MM.1S (cell line): Measurements from ENCODE around the gene ARPC1B.
"Not testable (repeated sequence)": the region's sequence is repeated elsewhere in the genome, so short reads cannot be mapped to it uniquely, and the experiment has no call there.

Experiments used
- DNase-seq: peaks from one replicate; pipeline ENCODE4 v3.0.0-alpha.2; 2015
- H2AFZ ChIP-seq: fragments of 300-600 bp; sonication (generic); 2 replicates; pipeline ENCODE4 v1.6.0; 2016; ENCODE audit warnings: antibody characterized with exemption, low read length
- H3F3A ChIP-seq: fragments of 300-600 bp; sonication (generic); 2 replicates; pipeline ENCODE4 v1.6.1; 2016; ENCODE audit warnings: mild to moderate bottlenecking, antibody characterized with exemption, low read length, moderate library complexity, mixed read lengths; ENCODE audit not compliant: insufficient read depth
- H3K27ac ChIP-seq: fragments of 300-600 bp; sonication (generic); 2 replicates; pipeline ENCODE4 v1.5.1; 2016; ENCODE audit warnings: mild to moderate bottlenecking, low read length
- H3K27me3 ChIP-seq: fragments of 300-600 bp; sonication (generic); replicated peaks from 2 replicates; pipeline ENCODE4 v1.6.0; 2016; ENCODE audit warnings: low read length; ENCODE audit not compliant: insufficient read depth
- H3K36me3 ChIP-seq: fragments of 300-600 bp; sonication (generic); replicated peaks from 2 replicates; pipeline ENCODE4 v1.6.1; 2016; ENCODE audit warnings: mild to moderate bottlenecking, low read length, mixed read lengths; ENCODE audit not compliant: insufficient read depth
- H3K4me1 ChIP-seq: fragments of 300-600 bp; sonication (generic); 2 replicates; pipeline ENCODE4 v1.6.1; 2016; ENCODE audit warnings: low read length, mixed read lengths
- H3K4me2 ChIP-seq: fragments of 300-600 bp; sonication (generic); 2 replicates; pipeline ENCODE4 v1.6.0; 2016; ENCODE audit warnings: low read depth, low read length
- H3K4me3 ChIP-seq: fragments of 300-600 bp; sonication (generic); 2 replicates; pipeline ENCODE4 v1.5.1; 2016; ENCODE audit warnings: low read length, mixed read lengths
- H3K79me2 ChIP-seq: fragments of 300-600 bp; sonication (generic); 2 replicates; pipeline ENCODE4 v1.6.1; 2016; ENCODE audit warnings: mixed run types, low read length, mixed read lengths
- H3K9ac ChIP-seq: fragments of 300-600 bp; sonication (generic); 2 replicates; pipeline ENCODE4 v1.6.1; 2016; ENCODE audit warnings: low read length, mixed read lengths
- H3K9me2 ChIP-seq: fragments of 300-600 bp; sonication (generic); replicated peaks from 2 replicates; pipeline ENCODE4 v1.6.1; 2016; ENCODE audit warnings: mild to moderate bottlenecking, low read length, mixed read lengths; ENCODE audit not compliant: insufficient read depth
- H3K9me3 ChIP-seq: fragments of 300-600 bp; sonication (generic); replicated peaks from 2 replicates; pipeline ENCODE4 v1.6.1; 2016; ENCODE audit warnings: mild to moderate bottlenecking, low read length, mixed read lengths; ENCODE audit not compliant: insufficient read depth
- H4K20me1 ChIP-seq: fragments of 300-600 bp; sonication (generic); 2 replicates; pipeline ENCODE4 v1.6.1; 2016; ENCODE audit warnings: mild to moderate bottlenecking, low read length, moderate library complexity, mixed read lengths; ENCODE audit not compliant: insufficient read depth
- CTCF ChIP-seq: fragments of 300-600 bp; sonication (generic); IDR thresholded peaks from 2 replicates; pipeline ENCODE4 v1.5.1; 2016; ENCODE audit warnings: antibody characterized with exemption, low read length, mixed read lengths
- EZH2 ChIP-seq: fragments of 300-600 bp; sonication (generic); optimal IDR thresholded peaks from 2 replicates; pipeline ENCODE3; 2017; ENCODE audit warnings: low read depth, mild to moderate bottlenecking, antibody characterized with exemption, low read length, mixed read lengths
- EZH2phosphoT487 ChIP-seq: fragments of 300-600 bp; sonication (generic); IDR thresholded peaks from 2 replicates; pipeline ENCODE4 v1.6.1; 2018; ENCODE audit warnings: antibody characterized with exemption, low read length

Gene ARPC1B

DNA sequence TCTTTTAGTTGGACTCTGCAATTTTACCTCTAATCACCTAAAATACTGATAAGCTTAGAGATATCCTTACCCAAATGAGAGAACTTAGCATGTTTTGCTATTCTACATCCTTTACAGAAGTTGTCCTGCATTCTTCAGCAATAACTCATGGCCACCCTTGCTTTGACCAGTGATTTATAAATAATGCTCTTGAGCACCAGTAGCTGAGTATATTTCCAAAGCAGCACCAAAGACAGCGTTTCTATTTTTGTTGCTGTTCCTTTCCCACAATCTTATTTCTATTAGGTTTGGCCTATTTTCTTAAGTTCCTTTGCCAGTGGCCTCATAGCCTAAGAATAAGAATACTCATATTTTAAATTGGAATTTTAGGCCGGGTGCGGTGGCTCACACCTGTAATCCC lies 33.9 kb upstream of the ARPC1B start:
- Histone ChIP-seq H3K4me2 (no peak overlapping the region), H3K9me3 (no peaks in the 10 kb centered on the region), H3K4me1 (no peaks in the 10 kb centered on the region), H3F3A (no peaks in the 10 kb centered on the region), H2AFZ (no peak overlapping the region), H3K4me3 (no peak overlapping the region), H4K20me1 (no peaks in the 10 kb centered on the region), H3K36me3 (peaks cover 10% of the 10 kb centered on the region), H3K9me2 (no peaks in the 10 kb centered on the region), H3K9ac (no peak overlapping the region), H3K27me3 (no peaks in the 10 kb centered on the region), H3K27ac (no peak overlapping the region), H3K79me2 (peaks cover 38% of the 10 kb centered on the region)
- no peak for TF ChIP-seq EZH2phosphoT487
- no peak for TF ChIP-seq CTCF
- no peak for TF ChIP-seq EZH2
- no peak for DNase-seq

- Histone ChIP-seq H3K4me3 (no peak overlapping the region), H3K9ac (no peak overlapping the region), H3K27me3 (no peaks in the 10 kb centered on the region), H3F3A (no peaks in the 10 kb centered on the region), H3K4me2 (no peak overlapping the region), H2AFZ (no peak overlapping the region), H3K27ac (no peak overlapping the region), H3K79me2 (peaks cover 29% of the 10 kb centered on the region), H3K9me2 (no peaks in the 10 kb centered on the region), H3K9me3 (no peaks in the 10 kb centered on the region), H3K4me1 (no peaks in the 10 kb centered on the region), H4K20me1 (no peaks in the 10 kb centered on the region), H3K36me3 (peaks cover 4% of the 10 kb centered on the region)
- no peak for TF ChIP-seq EZH2
- no peak for TF ChIP-seq CTCF
- no peak for TF ChIP-seq EZH2phosphoT487
- DNase-seq = no peak
These were observed 30.4 kb upstream of the ARPC1B start for GRCh38 chr7:99344061-99344647.

GRCh38 chr7:99350641-99351040 lies 23.9 kb upstream of the ARPC1B start:
- not testable (repeated sequence) for H3K4me3 ChIP-seq, H3K79me2 ChIP-seq, H3K9me2 ChIP-seq, H3K9me3 ChIP-seq, H3F3A ChIP-seq, H2AFZ ChIP-seq, H3K27ac ChIP-seq, H3K4me1 ChIP-seq, H3K9ac ChIP-seq, DNase-seq, H3K4me2 ChIP-seq, H3K27me3 ChIP-seq, H3K36me3 ChIP-seq, H4K20me1 ChIP-seq

DNA sequence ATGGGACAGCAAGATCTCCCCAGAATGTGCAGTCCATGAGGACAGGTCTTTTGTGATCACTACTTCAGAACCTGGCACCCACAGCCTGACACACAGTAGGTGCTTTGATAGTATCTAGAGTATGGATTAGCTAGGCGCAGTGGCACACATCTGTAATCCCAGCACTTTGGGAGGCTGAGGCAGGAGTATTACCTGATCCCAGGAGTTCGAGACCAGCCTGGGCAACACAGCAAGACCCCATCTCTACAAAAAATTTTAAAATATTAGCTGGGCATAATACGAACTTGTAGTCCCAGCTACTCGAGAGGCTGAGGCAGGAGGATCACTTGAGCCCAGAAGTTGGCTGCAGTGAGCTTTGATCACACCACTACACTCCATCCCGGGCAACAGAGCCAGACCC lies 22.3 kb upstream of the ARPC1B start:
- Histone ChIP-seq H3K9ac (no peak overlapping the region), H3K4me3 (no peak overlapping the region), H2AFZ (no peak overlapping the region), H4K20me1 (no peaks in the 10 kb centered on the region), H3F3A (no peaks in the 10 kb centered on the region), H3K36me3 (peaks cover 4% of the 10 kb centered on the region), H3K27ac (no peak overlapping the region), H3K9me3 (no peaks in the 10 kb centered on the region), H3K9me2 (no peaks in the 10 kb centered on the region), H3K4me1 (no peaks in the 10 kb centered on the region), H3K27me3 (no peaks in the 10 kb centered on the region), H3K4me2 (no peak overlapping the region), H3K79me2 (no peaks in the 10 kb centered on the region)
- TF ChIP-seq EZH2 (no peak), EZH2phosphoT487 (no peak), CTCF (no peak)
- DNase-seq = no peak
